ENCODE data around the gene NRXN3. TPM values are rescaled to one million over a fixed set of nuclear protein-coding genes. Genes with fewer than 3 reads are reported as not detected.

NRXN3 gene
- polyA plus RNA-seq, 3 donors: 0.22 to 0.46 (median 0.27) TPM

DNA sequence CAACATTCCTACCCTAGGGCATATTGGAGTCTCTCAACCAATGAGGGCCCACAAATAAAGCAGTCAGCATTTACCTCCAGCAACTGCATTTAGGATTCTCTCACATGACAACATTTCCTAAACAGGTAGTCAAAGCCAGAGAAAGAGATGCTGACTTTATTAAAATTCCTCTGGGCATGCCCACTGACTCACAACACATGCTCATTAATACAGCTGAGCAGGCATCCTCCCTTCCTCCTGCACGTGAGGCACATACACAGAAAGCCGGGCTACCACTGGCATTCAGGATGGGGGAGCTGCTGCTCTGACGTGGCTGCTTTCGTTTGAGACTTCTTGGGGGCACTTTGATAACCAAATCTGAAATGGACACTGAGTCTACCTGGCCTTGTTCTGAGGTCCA, 174.1 kb downstream of the NRXN3 start:
- WGBS, 3 donors: 56 to 80% (median 60%) methylated on average over 4 of the region's 4 CpGs

DNA sequence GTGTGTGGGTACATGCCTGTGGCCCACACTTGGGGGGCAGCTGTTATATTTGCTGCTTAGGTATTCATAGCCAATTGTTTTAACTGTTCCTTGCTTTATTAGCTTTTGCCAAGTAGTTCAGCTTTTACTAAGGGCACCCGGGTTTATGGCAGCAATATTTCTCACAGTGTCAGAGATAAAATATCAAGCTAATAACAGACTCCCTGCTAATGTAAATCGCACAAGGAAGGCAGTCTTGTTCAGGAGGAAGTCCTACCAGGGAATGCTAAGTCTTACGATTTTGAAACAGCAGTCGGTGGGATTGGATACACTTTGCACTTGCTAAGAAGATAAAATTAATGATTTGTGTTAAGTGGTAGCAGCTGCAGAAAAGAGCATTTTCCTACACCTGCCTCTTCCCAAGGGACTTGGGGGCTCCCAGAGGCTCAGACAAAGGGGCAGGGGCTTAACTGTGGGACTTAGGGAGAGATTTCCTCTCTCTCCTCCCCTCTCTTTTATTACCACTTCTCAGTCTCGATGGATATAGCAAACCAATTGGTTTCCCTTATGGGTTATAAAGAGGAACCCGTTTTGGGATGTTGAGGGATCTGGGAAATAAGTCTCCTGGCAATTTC, 175.1 kb downstream of the NRXN3 start:
- no peak overlapping the region for H3K27ac ChIP-seq (ENCODE audit: low read depth, low read length)
- 41 to 56% (median 55%) methylated on average over 6 of the region's 6 CpGs for WGBS, 3 donors

More for the DNA sequence above, 174.1 kb downstream of the NRXN3 start:
- no peak overlapping the region for H3K27ac ChIP-seq (ENCODE audit: low read depth, low read length)

DNA sequence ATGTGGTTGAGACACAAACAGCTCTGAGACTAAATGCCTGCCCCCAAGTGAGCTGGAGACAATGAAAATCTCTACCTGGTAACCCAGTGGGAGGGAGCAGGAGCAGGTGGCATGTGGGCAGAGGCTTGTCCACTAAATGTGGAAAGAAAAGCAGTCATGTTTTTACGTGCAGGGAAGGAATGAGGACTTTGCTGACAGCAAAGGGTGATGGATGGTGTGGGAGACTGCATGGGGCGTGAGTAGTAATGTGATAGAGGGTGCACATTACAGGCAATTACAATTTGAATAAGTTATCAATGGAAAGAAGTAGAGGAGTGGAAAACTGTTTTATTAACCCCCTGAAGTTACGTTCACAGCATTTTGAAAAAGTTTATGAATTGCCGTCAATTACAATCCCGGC, 176.6 kb downstream of the NRXN3 start:
- 58 to 76% (median 68%) methylated on average over 5 of the region's 5 CpGs for WGBS, 3 donors
- no peak overlapping the region for H3K27ac ChIP-seq (ENCODE audit: low read depth, low read length)

DNA sequence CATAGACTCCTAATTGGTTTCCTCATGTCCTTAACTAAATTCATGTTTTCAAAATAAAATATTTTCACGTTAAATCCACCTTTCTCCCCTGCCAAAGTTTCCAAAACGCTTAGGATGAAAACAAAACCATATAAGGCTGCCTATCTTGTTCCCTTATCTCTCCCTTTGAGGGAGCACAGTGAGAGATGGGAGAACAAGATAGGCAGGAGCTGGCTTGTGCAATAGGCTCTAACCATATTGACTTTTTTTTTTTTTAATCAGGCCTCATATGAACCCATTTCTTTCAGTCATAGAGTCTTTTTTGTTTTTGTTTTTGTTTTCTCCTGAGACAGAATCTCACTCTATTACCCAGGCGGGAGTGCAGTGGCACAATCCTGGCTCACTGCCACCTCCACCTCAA, 184.9 kb downstream of the NRXN3 start:
- no peak overlapping the region for H3K27ac ChIP-seq (ENCODE audit: low read depth, low read length)
- WGBS, 3 donors: 47 to 76% (median 71%) methylated on average over 3 of the region's 3 CpGs

- 14 to 35% (median 18%) methylated on average over 3 of the region's 3 CpGs for WGBS, 3 donors
- no peak overlapping the region for H3K27ac ChIP-seq (ENCODE audit: low read depth, low read length)
Observed at GRCh38 chr14:78356391-78356790, 186.2 kb downstream of the NRXN3 start.

- H3K27ac ChIP-seq (ENCODE audit: low read depth, low read length): no peak overlapping the region
- WGBS, 3 donors: 73 to 76% (median 75%) methylated on average over 4 of the region's 4 CpGs
Observed at GRCh38 chr14:78358591-78358990, 188.4 kb downstream of the NRXN3 start.

- WGBS, 3 donors: 65 to 87% (median 76%) methylated on average over 5 of the region's 5 CpGs
- H3K27ac ChIP-seq (ENCODE audit: low read depth, low read length): no peak overlapping the region
Observed at GRCh38 chr14:78359581-78359980, 189.4 kb downstream of the NRXN3 start.

GRCh38 chr14:78363008-78363407, 192.8 kb downstream of the NRXN3 start:
- WGBS, 3 donors: 74 to 89% (median 75%) methylated on average over 4 of the region's 4 CpGs
- no peak overlapping the region for H3K27ac ChIP-seq (ENCODE audit: low read depth, low read length)

DNA sequence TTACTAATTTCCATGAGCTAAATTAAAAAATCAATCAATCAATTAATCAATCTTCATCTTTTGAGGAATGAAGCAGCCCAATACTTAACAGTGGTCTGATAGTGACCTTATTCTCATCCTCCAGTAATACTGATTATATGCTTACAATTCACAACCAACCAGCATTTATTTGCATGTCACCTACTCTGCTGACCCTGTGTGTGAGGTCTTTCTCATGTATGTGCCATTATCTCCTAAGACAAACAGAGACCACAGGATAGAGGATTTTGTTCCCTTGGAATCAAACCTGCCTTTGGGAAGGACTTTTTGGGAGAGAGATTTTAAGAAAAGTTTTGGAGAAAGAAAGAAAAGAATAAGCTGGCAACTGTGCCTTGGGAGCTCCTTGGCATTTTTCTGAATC, 197.2 kb downstream of the NRXN3 start:
- H3K27ac ChIP-seq (ENCODE audit: low read depth, low read length): no peak overlapping the region

DNA sequence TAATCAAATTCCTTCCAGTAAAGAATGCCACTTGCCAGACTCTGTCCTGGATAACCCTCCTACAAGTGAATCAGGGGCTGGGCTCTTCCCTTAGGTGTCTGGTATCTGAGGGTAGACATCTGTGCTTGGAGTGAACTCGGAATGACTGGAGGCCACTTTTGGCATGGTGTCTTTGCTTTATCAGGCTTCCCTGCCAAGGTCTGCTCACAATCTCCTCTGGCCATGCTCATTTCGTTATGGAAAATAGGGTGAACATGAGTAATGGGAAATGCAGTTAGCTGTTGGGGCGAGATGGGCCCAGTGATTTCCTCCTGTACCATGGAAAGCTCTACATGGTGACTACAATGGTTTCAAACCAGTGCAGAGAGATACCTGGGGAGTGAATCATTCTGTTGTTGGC, 212.9 kb downstream of the NRXN3 start:
- 54 to 65% (median 64%) methylated on average over 3 of the region's 3 CpGs for WGBS, 3 donors
- no peak overlapping the region for H3K27ac ChIP-seq (ENCODE audit: low read depth, low read length)

DNA sequence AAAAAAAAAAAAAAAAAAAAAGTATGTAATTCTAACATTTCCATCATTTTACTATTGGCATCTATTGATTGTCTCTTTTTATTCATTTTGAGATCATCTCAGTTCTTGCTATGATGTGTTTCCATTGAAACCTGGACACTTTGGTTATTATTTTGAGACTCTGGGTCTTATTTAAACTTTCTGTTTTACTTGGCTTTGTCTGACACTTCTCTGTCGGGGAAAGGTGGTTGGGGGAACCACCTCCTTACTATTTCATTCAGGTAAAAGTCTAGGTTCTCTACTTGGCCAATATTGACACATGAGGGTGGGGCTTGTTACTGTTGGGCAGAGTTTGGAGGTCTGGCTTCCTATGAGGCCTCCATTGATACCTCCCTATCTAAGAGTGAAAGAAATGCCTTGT, 228.0 kb downstream of the NRXN3 start:
- no peak overlapping the region for H3K27ac ChIP-seq (ENCODE audit: low read depth, low read length)
- 69 to 71% (median 70%) methylated on average over 1 of the region's 1 CpG for WGBS, 3 donors

GRCh38 chr14:78399316-78399889, 229.2 kb downstream of the NRXN3 start:
- 53 to 61% (median 57%) methylated on average over 3 of the region's 3 CpGs for WGBS, 3 donors
- H3K27ac ChIP-seq (ENCODE audit: low read depth, low read length): no peak overlapping the region

GRCh38 chr14:78401866-78402265, 231.7 kb downstream of the NRXN3 start:
- WGBS, 3 donors: 71 to 79% (median 77%) methylated on average over 3 of the region's 3 CpGs
- H3K27ac ChIP-seq (ENCODE audit: low read depth, low read length): no peak overlapping the region

DNA sequence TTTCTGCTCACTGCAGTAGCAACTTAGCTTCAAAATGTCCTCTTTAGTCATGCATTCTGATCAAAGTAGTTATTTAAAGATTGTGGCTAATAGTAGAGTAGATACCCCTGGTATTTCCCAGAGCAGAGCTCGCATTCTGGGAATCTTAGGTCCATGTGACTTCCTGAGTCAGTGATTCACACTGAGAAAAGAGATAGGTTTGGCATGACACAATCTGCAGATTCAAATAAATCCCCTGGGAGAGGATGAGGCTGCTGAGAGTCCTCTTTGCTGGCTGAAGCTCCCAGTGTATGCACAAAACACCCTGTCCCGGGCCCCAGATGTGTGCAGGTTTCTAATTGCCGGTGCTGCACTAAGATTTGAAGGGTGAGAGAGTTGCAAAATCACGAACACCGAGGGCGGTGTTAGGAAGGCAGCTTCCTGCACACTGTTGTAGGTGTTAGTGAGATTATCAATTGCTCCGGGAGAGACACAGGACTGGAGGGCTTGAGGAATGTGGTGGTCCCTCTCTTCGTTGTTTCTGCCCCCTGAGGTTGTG, 233.2 kb downstream of the NRXN3 start:
- WGBS, 3 donors: 18 to 31% (median 20%) methylated on average over 8 of the region's 8 CpGs
- H3K27ac ChIP-seq (ENCODE audit: low read depth, low read length): no peak overlapping the region

GRCh38 chr14:78405079-78405856, 235.1 kb downstream of the NRXN3 start:
- WGBS, 3 donors: 63 to 70% (median 64%) methylated on average over 6 of the region's 6 CpGs
- no peak overlapping the region for H3K27ac ChIP-seq (ENCODE audit: low read depth, low read length)

GRCh38 chr14:78412475-78412874, 242.3 kb downstream of the NRXN3 start:
- WGBS, 3 donors: 84 to 94% (median 86%) methylated on average over 3 of the region's 3 CpGs
- no peak overlapping the region for H3K27ac ChIP-seq (ENCODE audit: low read depth, low read length)

DNA sequence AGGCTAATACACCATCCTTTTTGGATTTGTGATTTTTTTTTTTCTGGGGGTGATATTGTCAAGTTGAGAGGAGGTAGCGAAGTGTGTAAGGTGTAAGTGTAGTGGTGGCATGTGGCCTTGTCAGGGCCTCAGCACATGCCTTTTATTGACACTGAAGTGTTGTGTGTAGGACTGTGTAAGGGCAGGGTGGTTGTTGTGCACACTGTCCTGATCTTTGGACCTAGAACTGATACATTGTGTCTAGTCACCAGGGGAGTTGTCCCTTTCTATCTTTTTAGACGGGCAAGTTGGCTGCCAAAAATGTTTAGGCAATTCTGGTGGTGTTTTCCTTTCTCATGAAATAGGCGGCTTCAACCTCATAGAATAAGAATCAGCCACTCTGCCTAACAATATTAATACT, 244.0 kb downstream of the NRXN3 start:
- no peak overlapping the region for H3K27ac ChIP-seq (ENCODE audit: low read depth, low read length)
- 64 to 91% (median 82%) methylated on average over 3 of the region's 3 CpGs for WGBS, 3 donors

GRCh38 chr14:78417532-78417931, 247.4 kb downstream of the NRXN3 start:
- WGBS, 3 donors: 73 to 85% (median 84%) methylated on average over 3 of the region's 3 CpGs
- H3K27ac ChIP-seq (ENCODE audit: low read depth, low read length): no peak overlapping the region

DNA sequence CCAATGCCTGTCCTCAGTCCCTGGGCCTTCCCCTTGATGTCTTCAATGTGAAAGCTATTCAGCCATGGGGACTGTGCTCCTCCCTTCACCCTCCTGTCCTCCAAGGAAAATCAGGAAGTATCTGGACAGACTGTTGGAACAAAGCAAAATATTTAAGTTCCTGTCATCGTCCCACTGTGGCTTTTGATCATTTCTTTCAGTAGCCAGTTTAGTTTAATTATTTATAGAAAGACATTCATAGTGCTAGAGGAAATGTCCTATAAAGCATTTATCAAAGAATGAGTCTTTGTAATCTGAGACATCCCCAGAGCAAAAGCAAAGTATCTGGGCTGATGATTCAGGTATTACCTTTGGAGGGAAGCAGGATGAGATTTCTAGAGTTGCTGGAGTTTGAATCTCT, 254.1 kb downstream of the NRXN3 start:
- 23 to 55% (median 49%) methylated on average over 1 of the region's 1 CpG for WGBS, 3 donors
- no peak overlapping the region for H3K27ac ChIP-seq (ENCODE audit: low read depth, low read length)

Data from adipose tissue (tissue), 3 donors.